AG10803 (cell line): ENCODE measurements around the gene CNTNAP2.
A peak's percentile ranks its signal among the peaks of the same experiment; 100 is the strongest.

Experiments
- DNase-seq: peaks from one replicate; pipeline ENCODE4 v3.0.0; 2010; ENCODE audit warnings: low read depth
- H3K4me3 ChIP-seq: 2 replicates; pipeline ENCODE4 v1.5.1; 2011; ENCODE audit warnings: mild to moderate bottlenecking, low read length, control low read depth
- CTCF ChIP-seq: conservative IDR thresholded peaks from 2 replicates; pipeline ENCODE4 v1.5.1; 2011; ENCODE audit warnings: mild to moderate bottlenecking, low read length, control low read depth, inconsistent platforms

CNTNAP2 gene

GRCh38 chr7:147376192-147376591 is 1259.6 kb downstream of the CNTNAP2 start:
- TF ChIP-seq CTCF: no peak
- H3K4me3 ChIP-seq: no peak overlapping the region
- DNase-seq: no peak

- no peak for DNase-seq
- no peak for TF ChIP-seq CTCF
- no peak overlapping the region for H3K4me3 ChIP-seq
Observed at GRCh38 chr7:147380926-147381325, 1264.3 kb downstream of the CNTNAP2 start.

- H3K4me3 ChIP-seq: no peak overlapping the region
- TF ChIP-seq CTCF: no peak
- DNase-seq: no peak
Observed at GRCh38 chr7:147394329-147394728, 1277.7 kb downstream of the CNTNAP2 start.

- TF ChIP-seq CTCF: no peak
- DNase-seq: peak; percentile 96
- peak overlapping the region; percentile 39 for H3K4me3 ChIP-seq
Observed at GRCh38 chr7:147400221-147400689, 1283.7 kb downstream of the CNTNAP2 start.

- H3K4me3 ChIP-seq: no peak overlapping the region; the same call in 1 of the 2 replicates
- DNase-seq: peak; percentile 9
- peak; percentile 13; the same call in 1 of the 2 replicates for TF ChIP-seq CTCF
Observed at GRCh38 chr7:147400925-147401324, 1284.3 kb downstream of the CNTNAP2 start.

GRCh38 chr7:147405621-147406020 is 1289.0 kb downstream of the CNTNAP2 start:
- DNase-seq: no peak
- no peak overlapping the region for H3K4me3 ChIP-seq
- TF ChIP-seq CTCF: no peak

GRCh38 chr7:147406521-147407135 is 1290.0 kb downstream of the CNTNAP2 start:
- no peak for TF ChIP-seq CTCF
- peak; percentile 58 for DNase-seq
- no peak overlapping the region for H3K4me3 ChIP-seq
